ENCODE results near the gene SIRT3. TPM values are rescaled to one million over a fixed set of nuclear protein-coding genes. Genes with fewer than 3 reads are reported as not detected.
A peak's percentile ranks its signal among the peaks of the same experiment; 100 is the strongest.

Gene SIRT3
- total RNA-seq, 1 donor from 2014 or later, result 33.2 TPM

DNA sequence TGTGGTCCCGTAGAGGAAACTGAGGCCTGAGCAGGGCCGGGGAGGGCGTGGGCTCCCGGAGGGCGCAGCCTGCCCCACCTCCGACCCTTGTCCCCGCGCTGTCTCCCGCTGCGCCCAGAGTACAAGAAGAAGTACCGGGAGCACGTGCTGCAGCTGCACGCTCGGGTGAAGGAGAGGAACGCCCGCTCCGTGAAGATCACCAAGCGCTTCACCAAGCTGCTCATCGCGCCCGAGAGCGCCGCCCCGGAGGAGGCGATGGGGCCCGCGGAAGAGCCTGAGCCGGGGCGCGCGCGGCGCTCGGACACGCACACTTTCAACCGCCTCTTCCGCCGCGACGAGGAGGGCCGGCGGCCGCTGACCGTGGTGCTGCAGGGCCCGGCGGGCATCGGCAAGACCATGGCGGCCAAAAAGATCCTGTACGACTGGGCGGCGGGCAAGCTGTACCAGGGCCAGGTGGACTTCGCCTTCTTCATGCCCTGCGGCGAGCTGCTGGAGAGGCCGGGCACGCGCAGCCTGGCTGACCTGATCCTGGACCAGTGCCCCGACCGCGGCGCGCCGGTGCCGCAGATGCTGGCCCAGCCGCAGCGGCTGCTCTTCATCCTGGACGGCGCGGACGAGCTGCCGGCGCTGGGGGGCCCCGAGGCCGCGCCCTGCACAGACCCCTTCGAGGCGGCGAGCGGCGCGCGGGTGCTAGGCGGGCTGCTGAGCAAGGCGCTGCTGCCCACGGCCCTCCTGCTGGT lies 44.0 kb upstream of the SIRT3 start:
- H3K36me3 Mint-ChIP-seq, result no peaks in the 10 kb centered on the region
- H3K27ac Mint-ChIP-seq, result no peak overlapping the region
- peaks cover 2% of the 10 kb centered on the region for H3K27me3 Mint-ChIP-seq (ENCODE audit: low read depth)
- H3K4me1 Mint-ChIP-seq, result peaks cover 11% of the 10 kb centered on the region
- DNase-seq (ENCODE audit: low spot score in 2 of 2, unreplicated experiment in 2 of 2), result no peak
- peaks cover 11% of the 10 kb centered on the region for H3K9me3 Mint-ChIP-seq
- no peak overlapping the region for H3K4me3 Mint-ChIP-seq
- TF ChIP-seq, protein P1, sequence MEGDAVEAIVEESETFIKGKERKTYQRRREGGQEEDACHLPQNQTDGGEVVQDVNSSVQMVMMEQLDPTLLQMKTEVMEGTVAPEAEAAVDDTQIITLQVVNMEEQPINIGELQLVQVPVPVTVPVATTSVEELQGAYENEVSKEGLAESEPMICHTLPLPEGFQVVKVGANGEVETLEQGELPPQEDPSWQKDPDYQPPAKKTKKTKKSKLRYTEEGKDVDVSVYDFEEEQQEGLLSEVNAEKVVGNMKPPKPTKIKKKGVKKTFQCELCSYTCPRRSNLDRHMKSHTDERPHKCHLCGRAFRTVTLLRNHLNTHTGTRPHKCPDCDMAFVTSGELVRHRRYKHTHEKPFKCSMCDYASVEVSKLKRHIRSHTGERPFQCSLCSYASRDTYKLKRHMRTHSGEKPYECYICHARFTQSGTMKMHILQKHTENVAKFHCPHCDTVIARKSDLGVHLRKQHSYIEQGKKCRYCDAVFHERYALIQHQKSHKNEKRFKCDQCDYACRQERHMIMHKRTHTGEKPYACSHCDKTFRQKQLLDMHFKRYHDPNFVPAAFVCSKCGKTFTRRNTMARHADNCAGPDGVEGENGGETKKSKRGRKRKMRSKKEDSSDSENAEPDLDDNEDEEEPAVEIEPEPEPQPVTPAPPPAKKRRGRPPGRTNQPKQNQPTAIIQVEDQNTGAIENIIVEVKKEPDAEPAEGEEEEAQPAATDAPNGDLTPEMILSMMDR (IDR thresholded peaks at IDR 0.05; ENCODE audit: unreplicated experiment), result no peak

- Mint-ChIP-seq H3K9me3 (peaks cover 11% of the 10 kb centered on the region), H3K4me1 (peaks cover 11% of the 10 kb centered on the region), H3K36me3 (no peaks in the 10 kb centered on the region), H3K4me3 (no peak overlapping the region), H3K27ac (no peak overlapping the region), H3K27me3 (ENCODE audit: low read depth) (peaks cover 2% of the 10 kb centered on the region)
- TF ChIP-seq, protein P1 (IDR thresholded peaks at IDR 0.05; ENCODE audit: unreplicated experiment), result no peak
- peak in 1 of 2 experiments; percentile 37 for DNase-seq (ENCODE audit: low spot score in 2 of 2, unreplicated experiment in 2 of 2)
Observed at GRCh38 chr11:279040-279965, 43.2 kb upstream of the SIRT3 start.

DNA sequence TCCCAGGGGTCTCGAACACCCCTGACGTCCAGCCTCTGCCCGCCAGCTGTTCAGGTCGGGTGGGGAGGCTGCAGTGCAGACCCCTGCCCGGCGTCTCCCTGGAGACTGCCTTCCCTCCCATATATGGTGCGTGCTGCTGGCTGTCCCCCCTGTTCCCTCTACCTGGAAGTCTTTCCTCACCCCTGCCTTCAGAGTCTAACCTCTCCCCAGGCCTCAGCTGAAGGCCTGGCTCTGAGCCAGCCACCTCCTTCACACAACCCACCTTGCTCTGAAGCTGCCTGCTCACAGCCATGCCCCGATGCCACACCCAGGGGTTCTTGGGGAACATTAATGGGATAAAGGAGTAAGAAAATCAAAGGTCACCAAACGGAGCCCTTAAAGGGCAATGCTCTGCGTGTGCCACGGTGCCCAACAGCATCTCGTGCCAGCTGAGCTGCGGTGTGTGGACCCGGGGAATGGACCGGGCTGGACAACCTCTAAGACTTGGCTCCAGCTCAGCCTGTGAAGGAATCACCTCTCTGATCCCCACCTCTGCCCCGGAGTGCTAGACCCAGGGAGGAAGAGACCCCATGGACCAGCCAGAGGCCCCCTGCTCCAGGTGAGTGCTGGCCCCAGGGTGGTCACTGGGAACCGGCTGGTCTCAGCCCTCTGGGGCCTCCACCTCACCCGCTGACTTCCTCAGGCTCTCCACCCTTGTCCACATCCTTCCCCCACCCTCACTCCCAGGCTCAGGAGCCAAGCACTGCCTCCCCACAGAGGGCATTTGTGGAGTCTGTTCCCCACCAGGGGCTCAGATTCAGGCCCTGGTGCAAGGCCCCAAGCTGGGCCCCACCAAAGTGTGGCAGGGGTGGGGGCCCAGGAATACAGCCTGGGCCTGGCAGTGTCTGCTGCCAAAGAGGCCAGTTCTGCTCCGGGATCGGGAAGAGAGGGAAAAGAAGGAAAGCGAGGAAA lies 42.1 kb upstream of the SIRT3 start, which contains the start of gene NLRP6:
NLRP6 (plus strand) TSS at position 407 of the 951 bp plus-strand sequence; CDS start at position 570, 163 bp downstream.
- TF ChIP-seq, protein P1 (IDR thresholded peaks at IDR 0.05; ENCODE audit: unreplicated experiment), result no peak
- peaks cover 11% of the 10 kb centered on the region for H3K9me3 Mint-ChIP-seq
- H3K36me3 Mint-ChIP-seq, result no peaks in the 10 kb centered on the region
- DNase-seq (ENCODE audit: low spot score in 2 of 2, unreplicated experiment in 2 of 2), result peak in 1 of 2 experiments; percentile 34
- H3K27ac Mint-ChIP-seq, result no peak within 1 kb of the TSS
- H3K27me3 Mint-ChIP-seq (ENCODE audit: low read depth), result peaks cover 7% of the 10 kb centered on the region
- H3K4me3 Mint-ChIP-seq, result no peak within 1 kb of the TSS
- H3K4me1 Mint-ChIP-seq, result peaks cover 6% of the 10 kb centered on the region

DNA sequence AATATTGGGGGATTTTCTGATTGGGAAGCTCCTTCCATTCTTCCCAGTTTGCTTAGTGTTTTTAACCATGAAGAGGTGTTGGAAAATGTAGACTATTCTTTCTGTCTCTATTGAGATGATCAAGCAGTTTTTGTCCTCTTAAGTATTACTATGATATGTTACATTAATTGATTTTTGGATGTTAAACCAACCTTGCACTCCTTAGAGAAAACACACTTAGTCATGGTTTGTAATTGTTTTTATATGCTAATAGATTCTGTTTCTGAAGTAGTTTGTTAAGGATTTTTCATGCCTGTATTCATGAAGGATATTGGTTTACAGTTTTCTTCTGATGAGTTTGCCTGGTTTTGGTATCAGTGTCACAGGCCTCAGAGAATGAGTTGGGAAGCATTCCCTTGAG lies 40.1 kb upstream of the SIRT3 start:
- Mint-ChIP-seq H3K9me3 (peaks cover 11% of the 10 kb centered on the region), H3K4me1 (peaks cover 6% of the 10 kb centered on the region), H3K27ac (no peak overlapping the region), H3K36me3 (no peaks in the 10 kb centered on the region), H3K27me3 (ENCODE audit: low read depth) (peaks cover 9% of the 10 kb centered on the region), H3K4me3 (no peak overlapping the region)
- DNase-seq (ENCODE audit: low spot score in 2 of 2, unreplicated experiment in 2 of 2), result no peak
- TF ChIP-seq, protein P1 (IDR thresholded peaks at IDR 0.05; ENCODE audit: unreplicated experiment), result no peak

GRCh38 chr11:272931-273198 lies 36.7 kb upstream of the SIRT3 start:
- no peak for DNase-seq (ENCODE audit: low spot score in 2 of 2, unreplicated experiment in 2 of 2)
- TF ChIP-seq, protein P1 (IDR thresholded peaks at IDR 0.05; ENCODE audit: unreplicated experiment), result no peak
- no peaks in the 10 kb centered on the region for H3K36me3 Mint-ChIP-seq
- H3K27me3 Mint-ChIP-seq (ENCODE audit: low read depth), result peaks cover 20% of the 10 kb centered on the region
- peaks cover 11% of the 10 kb centered on the region for H3K9me3 Mint-ChIP-seq
- H3K27ac Mint-ChIP-seq, result no peak overlapping the region
- no peak overlapping the region for H3K4me3 Mint-ChIP-seq
- peaks cover 4% of the 10 kb centered on the region for H3K4me1 Mint-ChIP-seq
